HG02970 (cell line): ENCODE data around the gene RASAL2.

Experiments
- ATAC-seq: cut with Tn5 transposase; IDR thresholded peaks from one replicate; pipeline ENCODE4 v1.9.1; 2021; ENCODE audit warnings: mild to moderate bottlenecking, moderate library complexity, moderate number of reproducible peaks; ENCODE audit not compliant: unreplicated experiment, low FRiP score

Gene RASAL2

DNA sequence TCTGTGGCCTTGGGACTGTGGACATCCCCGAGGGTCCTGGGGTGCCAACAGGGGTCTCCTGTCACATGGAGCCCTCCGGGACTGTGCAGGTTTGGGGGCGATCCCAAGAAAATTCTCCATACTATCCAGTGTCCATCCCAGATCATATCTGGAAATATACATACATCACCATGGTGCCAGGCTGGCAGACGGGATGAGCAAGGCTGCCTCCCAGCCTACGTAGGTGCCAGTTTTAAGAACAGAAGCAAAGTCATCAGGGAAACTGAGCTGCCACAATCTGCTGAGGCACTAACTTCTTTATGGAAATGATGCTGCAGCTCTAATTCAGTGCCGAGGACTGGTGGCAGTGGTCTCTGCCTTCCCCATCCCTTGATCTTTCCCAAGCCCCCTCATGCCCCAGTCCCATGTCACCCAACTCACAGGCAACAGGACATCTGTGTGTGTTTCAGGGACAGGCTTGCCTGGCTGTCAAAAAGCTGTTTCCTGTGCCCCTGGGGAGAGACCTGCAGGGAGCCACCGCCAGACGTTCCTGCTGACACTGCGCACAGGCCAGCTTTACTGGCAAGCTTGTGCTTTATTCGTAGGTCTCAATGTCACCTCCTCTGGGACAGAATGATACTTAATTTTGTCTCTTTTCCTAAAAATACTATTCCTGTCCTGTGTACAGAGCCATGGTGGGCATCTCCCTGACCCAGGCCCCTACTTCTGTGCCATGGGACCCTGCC is 434.5 kb downstream of the RASAL2 start:
- no peak for ATAC-seq

DNA sequence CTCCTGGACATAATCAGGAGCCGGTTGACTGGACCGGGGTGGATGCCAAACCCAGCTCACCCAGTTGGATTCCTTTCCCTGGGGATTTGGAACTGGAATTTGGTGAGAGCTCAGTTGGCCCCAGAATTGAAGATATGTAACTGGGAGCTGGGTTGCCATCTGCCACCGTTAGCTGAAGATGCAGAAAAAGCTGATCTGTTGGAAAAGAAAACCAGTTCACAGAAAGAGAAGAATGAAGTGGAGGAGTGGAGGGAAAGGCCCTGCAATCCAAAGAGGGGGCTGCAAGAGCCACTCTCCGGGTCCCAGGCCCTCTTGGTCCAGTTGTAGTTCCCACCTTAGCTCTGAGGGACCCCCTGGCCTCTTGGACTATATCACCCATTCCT is 435.0 kb downstream of the RASAL2 start:
- ATAC-seq: no peak

DNA sequence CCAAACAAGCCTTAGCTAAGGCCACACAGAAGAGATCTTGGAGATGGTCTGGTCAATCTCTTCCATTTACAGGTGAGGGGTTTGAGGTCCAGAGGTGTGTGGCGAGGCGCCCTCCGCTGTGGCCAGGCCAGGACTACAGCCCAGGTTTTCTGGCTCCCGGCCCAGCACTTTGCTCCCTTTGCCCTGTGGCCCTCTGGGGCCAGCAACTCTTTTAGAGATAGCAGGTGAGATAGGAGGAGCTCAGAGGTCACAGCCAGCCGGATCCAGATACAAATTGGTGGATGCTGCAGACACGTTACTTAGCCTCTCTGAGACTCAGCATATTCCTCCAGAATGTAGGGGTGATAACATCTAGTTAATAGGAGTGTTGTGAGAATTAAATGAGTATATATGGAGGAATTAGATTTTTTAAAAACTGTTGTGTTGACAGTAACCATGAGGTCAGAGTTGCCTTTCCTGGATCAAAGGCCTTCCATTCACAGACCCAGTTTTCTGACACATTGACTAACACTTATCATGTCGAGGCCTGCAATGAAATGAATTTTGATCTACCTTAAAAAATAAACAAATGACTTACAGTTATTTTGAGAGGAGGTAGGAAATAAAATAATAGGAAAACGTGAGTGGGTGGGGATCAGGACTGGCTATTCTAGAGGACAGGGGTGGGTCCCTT is 435.6 kb downstream of the RASAL2 start:
- ATAC-seq: no peak

DNA sequence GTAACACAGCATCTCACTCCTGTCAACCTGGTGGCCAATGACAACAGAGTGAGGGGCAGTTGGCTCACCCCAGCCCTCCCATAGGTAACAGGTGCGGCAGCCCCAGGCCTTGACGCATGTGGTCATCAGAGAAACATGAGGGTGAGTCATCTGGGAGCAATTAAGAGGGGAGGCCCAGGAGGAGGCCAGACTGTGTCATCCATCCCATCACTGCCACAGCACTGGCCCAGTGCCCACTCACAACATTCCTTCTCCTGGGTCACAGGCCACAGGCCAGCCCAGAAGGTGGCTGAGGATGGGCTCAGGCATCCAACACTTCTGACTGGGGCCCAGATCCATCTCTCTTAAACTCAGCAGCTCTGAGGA is 436.1 kb downstream of the RASAL2 start:
- no peak for ATAC-seq

DNA sequence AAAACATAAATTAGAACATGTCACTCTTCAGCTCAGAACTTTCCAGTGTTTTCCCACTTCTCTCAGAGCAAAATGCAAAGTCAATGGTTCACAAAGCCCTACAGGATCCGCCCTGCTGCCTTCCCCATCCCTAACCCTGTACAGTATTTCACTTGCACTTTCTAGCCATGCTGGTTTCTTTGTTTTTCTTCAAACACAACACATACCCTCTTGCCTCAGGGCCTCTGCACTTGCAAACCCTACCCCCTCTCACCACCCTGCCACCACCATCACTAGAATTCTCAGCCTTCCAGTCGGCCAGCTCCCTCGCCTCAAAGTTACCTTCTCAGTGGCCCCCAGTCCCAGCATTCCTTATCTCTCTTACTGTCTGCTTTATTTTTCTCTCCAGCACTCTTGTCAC is 436.6 kb downstream of the RASAL2 start:
- no peak for ATAC-seq

DNA sequence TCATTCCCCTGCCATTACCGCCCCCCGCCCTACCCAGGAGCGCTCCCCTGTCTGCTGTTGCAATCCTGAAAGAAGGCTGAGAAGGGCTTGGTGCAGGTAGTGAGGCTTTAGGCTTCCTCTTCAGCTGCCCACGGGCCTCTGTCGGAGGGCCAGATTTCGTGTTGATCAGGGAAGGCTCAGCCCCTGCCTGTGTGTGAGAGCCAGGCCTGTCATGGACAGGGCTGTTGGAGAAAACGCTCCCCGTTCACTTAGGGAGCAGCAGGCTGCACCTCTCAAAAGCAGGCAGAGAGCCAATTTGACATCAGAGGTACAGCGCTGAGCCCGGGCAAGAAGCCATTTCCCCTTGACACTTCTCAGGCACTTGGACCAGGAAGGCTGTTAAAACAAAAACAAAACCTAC is 438.0 kb downstream of the RASAL2 start:
- ATAC-seq: no peak

DNA sequence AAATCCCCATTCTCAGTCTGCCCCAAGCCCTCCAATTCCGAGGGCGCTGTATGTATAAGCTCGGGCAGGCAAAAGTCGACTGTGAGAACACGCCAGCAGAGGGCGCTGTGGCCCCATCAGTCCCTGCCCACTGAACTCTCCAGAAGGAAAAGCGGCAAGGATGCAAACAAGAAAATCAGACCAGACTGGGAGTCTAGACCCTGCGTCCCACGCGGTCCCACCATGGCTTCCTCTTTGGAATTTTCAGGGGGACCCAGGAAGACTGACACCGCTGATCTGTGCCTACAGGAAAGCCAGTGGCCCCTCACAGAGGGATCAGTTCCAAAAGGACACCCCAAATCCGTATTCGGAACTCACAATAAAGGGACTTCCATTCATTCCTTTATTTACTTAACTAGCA is 438.5 kb downstream of the RASAL2 start:
- no peak for ATAC-seq

DNA sequence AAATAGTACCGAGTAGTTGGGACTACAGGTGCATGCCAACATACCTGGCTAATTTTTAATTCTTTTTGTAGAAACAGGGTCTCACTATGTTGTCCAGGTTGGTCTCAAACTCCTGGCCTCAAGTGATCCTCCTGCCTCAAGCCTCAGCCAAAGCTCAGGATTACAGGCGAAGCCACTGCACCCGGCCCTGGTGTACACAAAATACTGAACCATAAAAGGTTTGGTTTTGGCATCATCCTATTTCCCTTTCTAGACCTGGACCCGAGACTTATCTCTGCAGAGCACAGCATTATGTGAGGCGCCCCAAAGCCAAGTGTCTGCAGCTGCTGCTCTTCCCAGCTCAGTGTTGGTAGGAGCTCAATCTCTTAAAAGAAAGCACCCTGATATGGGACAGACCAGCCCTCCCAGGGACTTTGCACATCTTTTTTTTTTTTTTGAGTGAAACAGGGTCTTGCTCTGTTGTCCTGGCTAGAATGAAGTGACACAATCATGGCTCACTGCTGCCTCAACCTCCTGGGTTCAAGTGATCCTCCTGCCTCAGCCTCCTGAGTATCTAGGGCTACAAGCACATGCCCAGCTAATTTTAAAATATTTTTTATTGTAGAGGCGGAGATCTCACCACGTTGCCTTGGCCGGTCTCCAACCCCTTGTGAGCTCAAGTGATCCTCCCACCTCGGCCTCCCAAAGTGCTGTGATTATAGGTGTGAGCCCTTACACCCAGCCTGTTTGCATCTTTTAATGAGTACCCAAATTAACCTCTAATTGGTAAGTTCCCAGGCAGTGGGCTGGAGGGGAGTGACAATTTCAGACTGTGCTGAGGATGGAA is 439.4 kb downstream of the RASAL2 start:
- no peak for ATAC-seq
